ENCODE data around the gene HSFX1. TPM values are rescaled to one million over a fixed set of nuclear protein-coding genes. Genes with fewer than 3 reads are reported as not detected.

The HSFX1 gene
- total RNA-seq, 1 donor from 2014 or later: 0.98 TPM

- DNase-seq (ENCODE audit: low spot score): no peak
Observed at GRCh38 chrX:149807747-149808458, 34.0 kb downstream of the HSFX1 start.

GRCh38 chrX:149818652-149819051, 44.8 kb downstream of the HSFX1 start:
- DNase-seq (ENCODE audit: low spot score): no peak

GRCh38 chrX:149819371-149819770, 45.5 kb downstream of the HSFX1 start:
- DNase-seq (ENCODE audit: low spot score): no peak

- no peak for DNase-seq (ENCODE audit: low spot score)
Observed at GRCh38 chrX:149825424-149825823, 51.6 kb downstream of the HSFX1 start.

Other genes with a start within 250 kb of the HSFX1 start
- 18.6 TPM for gene EOLA1, start 233.1 kb upstream of the HSFX1 start, total RNA-seq
- gene HSFX3, start 224.1 kb upstream of the HSFX1 start, total RNA-seq: not detected
- not detected for gene MAGEA9B, start 186.6 kb upstream of the HSFX1 start, total RNA-seq
- gene HSFX2, start 178.8 kb upstream of the HSFX1 start, total RNA-seq: 0.83 TPM
- 20.3 TPM for gene TMEM185A, start 142.3 kb upstream of the HSFX1 start, total RNA-seq
- not detected for gene MAGEA11, start 62.0 kb upstream of the HSFX1 start, total RNA-seq
- not detected for gene MAGEA9, start 7.9 kb downstream of the HSFX1 start, total RNA-seq
- not detected for gene MAGEA8, start 107.1 kb downstream of the HSFX1 start, total RNA-seq
- gene HSFX4, start 155.5 kb downstream of the HSFX1 start, total RNA-seq: not detected
- 30.2 TPM for gene EOLA2, start 164.4 kb downstream of the HSFX1 start, total RNA-seq